Activated CD8-positive, alpha-beta memory T cell treated with anti-CD3 and anti-CD28 coated beads, Interleukin-2, amount 10 ng/mL, durations not matched to agents 7 days and 5 days (primary cell): ENCODE data around the gene COX5B. TPM values are rescaled to one million over a fixed set of nuclear protein-coding genes. Genes with fewer than 3 reads are reported as not detected.

Experiments used
- ATAC-seq: fragments of 150-1000 bp; cut with Tn5 transposase; one replicate; pipeline ENCODE4 v1.10.0; 2021; ENCODE audit warnings: moderate library complexity
- CTCF ChIA-PET: fragments of 350-600 bp; sonication (Branson Sonifier 250); formaldehyde crosslinking; loops from one replicate; lab custom pipeline; 2021; ENCODE audit warnings: antibody characterized with exemption; lab: Charles Lee
- DNase-seq: peaks from one replicate; pipeline ENCODE4 v3.0.0-alpha.2; 2020
- H3K27ac Mint-ChIP-seq: one replicate; pipeline ENCODE4 v1.8.0; 2021; ENCODE audit warnings: mild to moderate bottlenecking, mixed read lengths
- H3K27me3 Mint-ChIP-seq: one replicate; pipeline ENCODE4 v1.8.0; 2021; ENCODE audit warnings: mixed read lengths
- H3K36me3 Mint-ChIP-seq: one replicate; pipeline ENCODE4 v1.8.0; 2021; ENCODE audit warnings: mild to moderate bottlenecking, mixed read lengths
- H3K4me1 Mint-ChIP-seq: one replicate; pipeline ENCODE4 v1.8.0; 2021; ENCODE audit warnings: mixed read lengths
- H3K4me3 Mint-ChIP-seq: one replicate; pipeline ENCODE4 v1.8.0; 2021; ENCODE audit warnings: mild to moderate bottlenecking, moderate library complexity, mixed read lengths
- H3K9me3 Mint-ChIP-seq: one replicate; pipeline ENCODE4 v1.8.0; 2022; ENCODE audit warnings: low read depth, mixed read lengths
- total RNA-seq, 2 experiments: library from RNA; stranded (reverse); gene quantifications; one replicate each; pipeline ENCODE4 v1.2.3, GENCODE V29; 2021

Gene COX5B
- total RNA-seq, 2 experiments from 2014 or later, result 206 to 236 TPM

- peaks cover 34% of the 10 kb centered on the region for H3K4me1 Mint-ChIP-seq
- ATAC-seq (no peak), DNase-seq (no peak)
- H3K36me3 Mint-ChIP-seq, result peaks cover 35% of the 10 kb centered on the region
- H3K4me3 Mint-ChIP-seq, result no peak overlapping the region
- CTCF ChIA-PET, result interaction anchor here (1.5 to 8.2 kb wide), 2 partner anchors 10 to 52 kb away, joined by 5 to 102 read pairs; partner anchors contain the start of gene COX5B
- no peak overlapping the region for H3K27ac Mint-ChIP-seq
- H3K9me3 Mint-ChIP-seq, result no peaks in the 10 kb centered on the region
- no peaks in the 10 kb centered on the region for H3K27me3 Mint-ChIP-seq
These were observed 12.3 kb downstream of the COX5B start for GRCh38 chr2:97657986-97658690.

- CTCF ChIA-PET, result interaction anchor here (7.4 to 8.2 kb wide), 2 partner anchors 11 to 39 kb away, joined by 88 to 102 read pairs; partner anchors contain the start of gene COX5B
- no peak overlapping the region for H3K27ac Mint-ChIP-seq
These were observed 12.9 kb downstream of the COX5B start for GRCh38 chr2:97658691-97659157.

GRCh38 chr2:97659256-97660043 lies 13.6 kb downstream of the COX5B start:
- CTCF ChIA-PET, result interaction anchor here (7.4 to 8.2 kb wide), 2 partner anchors 11 to 38 kb away, joined by 88 to 102 read pairs; partner anchors contain the start of gene COX5B
- ATAC-seq (no peak), DNase-seq (no peak)
- Mint-ChIP-seq H3K27me3 (no peaks in the 10 kb centered on the region), H3K4me1 (peaks cover 31% of the 10 kb centered on the region), H3K4me3 (no peak overlapping the region), H3K9me3 (no peaks in the 10 kb centered on the region), H3K36me3 (peaks cover 27% of the 10 kb centered on the region), H3K27ac (no peak overlapping the region)

More at GRCh38 chr2:97658691-97659157, 12.9 kb downstream of the COX5B start:
- Mint-ChIP-seq H3K9me3 (no peaks in the 10 kb centered on the region), H3K4me1 (peaks cover 34% of the 10 kb centered on the region), H3K4me3 (no peak overlapping the region), H3K27me3 (no peaks in the 10 kb centered on the region), H3K36me3 (peaks cover 33% of the 10 kb centered on the region)
- no peak for DNase-seq
- ATAC-seq, result no peak

GRCh38 chr2:97660044-97660774 lies 14.3 kb downstream of the COX5B start:
- peaks cover 31% of the 10 kb centered on the region for H3K4me1 Mint-ChIP-seq
- no peak overlapping the region for H3K4me3 Mint-ChIP-seq
- H3K27me3 Mint-ChIP-seq, result no peaks in the 10 kb centered on the region
- H3K9me3 Mint-ChIP-seq, result no peaks in the 10 kb centered on the region
- peaks cover 26% of the 10 kb centered on the region for H3K36me3 Mint-ChIP-seq
- no peak for ATAC-seq
- no peak for DNase-seq
- CTCF ChIA-PET, result interaction anchor here (7.4 to 8.2 kb wide), 2 partner anchors 12 to 38 kb away, joined by 88 to 102 read pairs; partner anchors contain the start of gene COX5B
- peak overlapping the region; percentile 27 for H3K27ac Mint-ChIP-seq

GRCh38 chr2:97660775-97661389 lies 15.0 kb downstream of the COX5B start:
- Mint-ChIP-seq H3K4me3 (no peak overlapping the region), H3K4me1 (peaks cover 32% of the 10 kb centered on the region), H3K9me3 (no peaks in the 10 kb centered on the region), H3K27me3 (no peaks in the 10 kb centered on the region), H3K36me3 (peaks cover 26% of the 10 kb centered on the region), H3K27ac (peak overlapping the region; percentile 99)
- CTCF ChIA-PET, result interaction anchor here (7.4 to 8.2 kb wide), 2 partner anchors 13 to 37 kb away, joined by 88 to 102 read pairs; partner anchors contain the start of gene COX5B
- ATAC-seq (no peak), DNase-seq (no peak)

- peaks cover 34% of the 10 kb centered on the region for H3K4me1 Mint-ChIP-seq
- DNase-seq, result no peak
- peak overlapping the region; percentile 99 for H3K27ac Mint-ChIP-seq
- H3K36me3 Mint-ChIP-seq, result peaks cover 21% of the 10 kb centered on the region
- H3K27me3 Mint-ChIP-seq, result no peaks in the 10 kb centered on the region
- peak overlapping the region; percentile 91 for H3K4me3 Mint-ChIP-seq
- CTCF ChIA-PET, result interaction anchor here (1.0 to 8.2 kb wide), 12 partner anchors 8 to 794 kb away, joined by 3 to 102 read pairs (median 6); partner anchors contain the start of gene COX5B
- no peak for ATAC-seq
- no peaks in the 10 kb centered on the region for H3K9me3 Mint-ChIP-seq
These were observed 16.1 kb downstream of the COX5B start for GRCh38 chr2:97661927-97662326.

- no peaks in the 10 kb centered on the region for H3K27me3 Mint-ChIP-seq
- ATAC-seq, result no peak
- CTCF ChIA-PET, result interaction anchor here (1.0 to 8.2 kb wide), 13 partner anchors 9 to 794 kb away, joined by 3 to 102 read pairs (median 5); partner anchors contain the start of gene COX5B
- peaks cover 34% of the 10 kb centered on the region for H3K4me1 Mint-ChIP-seq
- peak overlapping the region; percentile 91 for H3K4me3 Mint-ChIP-seq
- peak overlapping the region; percentile 99 for H3K27ac Mint-ChIP-seq
- no peaks in the 10 kb centered on the region for H3K9me3 Mint-ChIP-seq
- no peak for DNase-seq
- peaks cover 19% of the 10 kb centered on the region for H3K36me3 Mint-ChIP-seq
These were observed 16.6 kb downstream of the COX5B start for GRCh38 chr2:97662386-97662894.

- DNase-seq (peak; percentile 92), ATAC-seq (peak; percentile 54)
- Mint-ChIP-seq H3K36me3 (peaks cover 19% of the 10 kb centered on the region), H3K4me1 (peaks cover 34% of the 10 kb centered on the region), H3K27ac (peak overlapping the region; percentile 99), H3K9me3 (no peaks in the 10 kb centered on the region), H3K4me3 (peak overlapping the region; percentile 91), H3K27me3 (no peaks in the 10 kb centered on the region)
- CTCF ChIA-PET, result interaction anchor here (1.0 to 8.2 kb wide), 14 partner anchors 9 to 795 kb away, joined by 3 to 102 read pairs (median 5); partner anchors contain the start of gene COX5B
These were observed 17.2 kb downstream of the COX5B start for GRCh38 chr2:97662895-97663625.

- Mint-ChIP-seq H3K27me3 (no peaks in the 10 kb centered on the region), H3K9me3 (no peaks in the 10 kb centered on the region), H3K4me1 (peaks cover 34% of the 10 kb centered on the region), H3K4me3 (peak overlapping the region; percentile 91), H3K27ac (peak overlapping the region; percentile 99), H3K36me3 (peaks cover 13% of the 10 kb centered on the region)
- CTCF ChIA-PET, result interaction anchor here (0.7 to 8.2 kb wide), 14 partner anchors 10 to 338 kb away, joined by 3 to 102 read pairs (median 7); partner anchors contain the start of genes COX5B and ZAP70
- DNase-seq (no peak), ATAC-seq (no peak)
These were observed 17.7 kb downstream of the COX5B start for GRCh38 chr2:97663626-97663961.

- CTCF ChIA-PET, result interaction anchor here (0.7 to 8.2 kb wide), 14 partner anchors 9 to 337 kb away, joined by 3 to 102 read pairs (median 4); partner anchors contain the start of genes COX5B and ZAP70
- Mint-ChIP-seq H3K4me1 (peaks cover 34% of the 10 kb centered on the region), H3K27me3 (no peaks in the 10 kb centered on the region), H3K4me3 (peak within 1 kb of the TSS; percentile 91), H3K9me3 (no peaks in the 10 kb centered on the region), H3K27ac (peak within 1 kb of the TSS; percentile 99), H3K36me3 (peaks cover 11% of the 10 kb centered on the region)
- DNase-seq, result peak; percentile 99
- ATAC-seq, result peak; percentile 88
These were observed 18.2 kb downstream of the COX5B start, which contains the start of gene ACTR1B for GRCh38 chr2:97663962-97664635. ACTR1B (minus strand) TSS chr2:97664044; CDS start chr2:97663890, 154 bp downstream.

GRCh38 chr2:97664636-97664970 lies 18.7 kb downstream of the COX5B start:
- Mint-ChIP-seq H3K27ac (peak overlapping the region; percentile 96), H3K27me3 (no peaks in the 10 kb centered on the region), H3K4me1 (peaks cover 34% of the 10 kb centered on the region), H3K9me3 (no peaks in the 10 kb centered on the region), H3K4me3 (peak overlapping the region; percentile 89), H3K36me3 (peaks cover 11% of the 10 kb centered on the region)
- CTCF ChIA-PET, result interaction anchor here (0.8 to 8.2 kb wide), 13 partner anchors 9 to 83 kb away, joined by 3 to 102 read pairs (median 4); partner anchors contain the start of genes COX5B and ZAP70
- no peak for ATAC-seq
- no peak for DNase-seq
